Left lung (tissue), 10 donors: ENCODE data around the gene GPRC6A. TPM values are rescaled to one million over a fixed set of nuclear protein-coding genes. Genes with fewer than 3 reads are reported as not detected.
A peak's percentile ranks its signal among the peaks of the same experiment; 100 is the strongest.

Source experiments
- ATAC-seq: fragments of 200-7000 bp; cut with Tn5 transposase; one replicate; pipeline ENCODE4 v1.9.1; 2020; ENCODE audit warnings: moderate library complexity
- DNase-seq, 4 donors: peaks; one replicate each; pipeline ENCODE4 v3.0.0-alpha.2; 2013 to 2020
- H3K27ac ChIP-seq, 2 donors: fragments of 200-600 bp; sonication (generic) in 1 of 2; one replicate each; pipeline versions ENCODE4 v1.5.0 to v1.8.0; 2020 to 2021
- H3K27me3 ChIP-seq, 2 donors: fragments of 200-600 bp; sonication (generic) in 1 of 2; one replicate each; pipeline versions ENCODE4 v1.5.0 to v1.8.0; 2020 to 2021
- H3K36me3 ChIP-seq, 2 donors: fragments of 200-600 bp; sonication (generic) in 1 of 2; one replicate each; pipeline versions ENCODE4 v1.5.0 to v1.8.0; 2020 to 2021
- H3K4me1 ChIP-seq, 2 donors: fragments of 200-600 bp; one replicate each; pipeline ENCODE4 v1.8.0; 2021
- H3K4me3 ChIP-seq, 2 donors: fragments of 200-600 bp; sonication (generic) in 1 of 2; one replicate each; pipeline versions ENCODE4 v1.5.0 to v1.8.0; 2020 to 2021; ENCODE audit warnings: mild to moderate bottlenecking in 1 of 2
- H3K9me3 ChIP-seq, 2 donors: fragments of 200-600 bp; sonication (generic) in 1 of 2; one replicate each; pipeline versions ENCODE4 v1.5.0 to v1.8.0; 2020 to 2021
- CTCF ChIP-seq, 2 donors: fragments of 200-600 bp; sonication (generic) in 1 of 2; IDR thresholded peaks; one replicate each; pipeline versions ENCODE4 v1.5.0 to v1.8.0; 2021; ENCODE audit warnings: antibody characterized with exemption in 2 of 2
- intact Hi-C, 2 donors: fragments of 100-400 bp; cut with DNase I; formaldehyde crosslinking; loops; one replicate each; pipeline versions ENCODE4 v1.11.2 to v1.14.2; 2022
- polyA plus RNA-seq, 6 donors: library from polyadenylated mRNA; unstranded; fragments of 120-200 nt; gene quantifications; one replicate each; pipeline ENCODE4 v1.2.1, GENCODE V29; 2013; ENCODE audit not compliant: insufficient read length in 6 of 6
- total RNA-seq, 2 donors: library from RNA; stranded (reverse); fragmentation: NEBNext Ultra II Directional; extraction: Animal tissue kit (Norgen Biotek cat#: 25700); gene quantifications; one replicate each; pipeline ENCODE4 v1.2.1, GENCODE V29; 2021
- donor health status: DM: no; HTN: yes; CAD: no.
- donor health status: DM: no; HTN: no; CAD: no.

The GPRC6A gene
- total and polyA plus RNA-seq, 8 donors = 0.10 to 0.33 (median 0.13) TPM; not detected in 1

- Histone ChIP-seq H3K27ac (no peak overlapping the region), H3K27me3 (peaks cover 27 to 38% of the 10 kb centered on the region in 2 donors), H3K4me1 (peaks cover 0 to 10% of the 10 kb centered on the region in 2 donors), H3K36me3 (no peaks in the 10 kb centered on the region), H3K4me3 (no peak overlapping the region), H3K9me3 (peaks cover 0 to 8% of the 10 kb centered on the region in 2 donors)
- intact Hi-C loops = no loop called here
- no peak for DNase-seq
- no peak for TF ChIP-seq CTCF (IDR thresholded peaks at IDR 0.05)
- ATAC-seq = no peak
These were observed 43.9 kb upstream of the GPRC6A start for GRCh38 chr6:116872771-116873170.

GRCh38 chr6:116866281-116866871 lies 37.5 kb upstream of the GPRC6A start:
- DNase-seq (no peak), ATAC-seq (no peak)

GRCh38 chr6:116859264-116859663 lies 30.4 kb upstream of the GPRC6A start:
- DNase-seq (no peak), ATAC-seq (no peak)
- peaks cover 0 to 29% of the 10 kb centered on the region in 2 donors for H3K9me3 ChIP-seq
- TF ChIP-seq CTCF (IDR thresholded peaks at IDR 0.05) = no peak
- H3K4me1 ChIP-seq = no peaks in the 10 kb centered on the region
- intact Hi-C loops = no loop called here
- no peaks in the 10 kb centered on the region for H3K36me3 ChIP-seq
- no peak overlapping the region for H3K27ac ChIP-seq
- H3K27me3 ChIP-seq = no peaks in the 10 kb centered on the region
- H3K4me3 ChIP-seq = no peak overlapping the region

More at GRCh38 chr6:116866281-116866871, 37.5 kb upstream of the GPRC6A start:
- Histone ChIP-seq H3K9me3 (no peaks in the 10 kb centered on the region), H3K4me3 (no peak overlapping the region), H3K36me3 (no peaks in the 10 kb centered on the region), H3K4me1 (no peaks in the 10 kb centered on the region), H3K27me3 (no peaks in the 10 kb centered on the region), H3K27ac (no peak overlapping the region)
- no peak for TF ChIP-seq CTCF (IDR thresholded peaks at IDR 0.05)
- intact Hi-C loops = no loop called here

GRCh38 chr6:116858060-116858459 lies 29.2 kb upstream of the GPRC6A start:
- DNase-seq (no peak), ATAC-seq (no peak)
- no peak overlapping the region for H3K27ac ChIP-seq
- no peaks in the 10 kb centered on the region for H3K36me3 ChIP-seq
- intact Hi-C loops = no loop called here
- no peak for TF ChIP-seq CTCF (IDR thresholded peaks at IDR 0.05)
- no peak overlapping the region for H3K4me3 ChIP-seq
- peaks cover 0 to 36% of the 10 kb centered on the region in 2 donors for H3K9me3 ChIP-seq
- H3K27me3 ChIP-seq = no peaks in the 10 kb centered on the region
- no peaks in the 10 kb centered on the region for H3K4me1 ChIP-seq

- ATAC-seq = peak; percentile 75
- DNase-seq = peak in 2 of 4 donors; percentile 36 to 57
- Histone ChIP-seq H3K36me3 (no peaks in the 10 kb centered on the region), H3K27me3 (no peaks in the 10 kb centered on the region), H3K27ac (no peak overlapping the region), H3K9me3 (no peaks in the 10 kb centered on the region), H3K4me3 (no peak overlapping the region), H3K4me1 (no peaks in the 10 kb centered on the region)
- peak in 1 of 2 donors; percentile 20 for TF ChIP-seq CTCF (IDR thresholded peaks at IDR 0.05)
- intact Hi-C loops = no loop called here
These were observed 18.3 kb upstream of the GPRC6A start for GRCh38 chr6:116847227-116847626.
